MM.1S (cell line): ENCODE measurements around the gene SRGAP3.

Experiments
- EZH2 ChIP-seq: fragments of 300-600 bp; sonication (generic); optimal IDR thresholded peaks from 2 replicates; pipeline ENCODE3; 2017; ENCODE audit warnings: low read depth, mild to moderate bottlenecking, antibody characterized with exemption, low read length, mixed read lengths
- TF ChIP-seq, protein P1 (sequence below): fragments of 300-600 bp; sonication (generic); IDR thresholded peaks from 2 replicates; pipeline ENCODE4 v1.5.1; 2016; ENCODE audit warnings: antibody characterized with exemption, low read length, mixed read lengths

GRCh38 chr3:8962226-8962861 is 287.1 kb downstream of the SRGAP3 start:
- TF ChIP-seq, protein P1, sequence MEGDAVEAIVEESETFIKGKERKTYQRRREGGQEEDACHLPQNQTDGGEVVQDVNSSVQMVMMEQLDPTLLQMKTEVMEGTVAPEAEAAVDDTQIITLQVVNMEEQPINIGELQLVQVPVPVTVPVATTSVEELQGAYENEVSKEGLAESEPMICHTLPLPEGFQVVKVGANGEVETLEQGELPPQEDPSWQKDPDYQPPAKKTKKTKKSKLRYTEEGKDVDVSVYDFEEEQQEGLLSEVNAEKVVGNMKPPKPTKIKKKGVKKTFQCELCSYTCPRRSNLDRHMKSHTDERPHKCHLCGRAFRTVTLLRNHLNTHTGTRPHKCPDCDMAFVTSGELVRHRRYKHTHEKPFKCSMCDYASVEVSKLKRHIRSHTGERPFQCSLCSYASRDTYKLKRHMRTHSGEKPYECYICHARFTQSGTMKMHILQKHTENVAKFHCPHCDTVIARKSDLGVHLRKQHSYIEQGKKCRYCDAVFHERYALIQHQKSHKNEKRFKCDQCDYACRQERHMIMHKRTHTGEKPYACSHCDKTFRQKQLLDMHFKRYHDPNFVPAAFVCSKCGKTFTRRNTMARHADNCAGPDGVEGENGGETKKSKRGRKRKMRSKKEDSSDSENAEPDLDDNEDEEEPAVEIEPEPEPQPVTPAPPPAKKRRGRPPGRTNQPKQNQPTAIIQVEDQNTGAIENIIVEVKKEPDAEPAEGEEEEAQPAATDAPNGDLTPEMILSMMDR, result no peak
- no peak for TF ChIP-seq EZH2
